IMR-90 (cell line): ENCODE results near the gene CAMTA1.

Source experiments
- CEBPB ChIP-seq: IDR thresholded peaks from 2 replicates; pipeline ENCODE4 v1.6.1; 2012; ENCODE audit warnings: low read depth, low read length, improper control_type of control experiment
- CTCF ChIP-seq: conservative IDR thresholded peaks from 2 replicates; pipeline ENCODE4 v1.5.1; 2012; ENCODE audit warnings: mild to moderate bottlenecking, low read depth, low read length, improper control_type of control experiment
- MAFK ChIP-seq: IDR thresholded peaks from 2 replicates; pipeline ENCODE4 v1.6.1; 2012; ENCODE audit warnings: low read depth, low read length, improper control_type of control experiment
- POLR2A ChIP-seq: IDR thresholded peaks from 2 replicates; pipeline ENCODE4 v1.6.1; 2012; ENCODE audit warnings: mild to moderate bottlenecking, low read depth, low read length
- RAD21 ChIP-seq: IDR thresholded peaks from 2 replicates; pipeline ENCODE4 v1.6.1; 2012; ENCODE audit warnings: low read length, improper control_type of control experiment
- RCOR1 ChIP-seq: IDR thresholded peaks from 2 replicates; pipeline ENCODE4 v1.6.1; 2012; ENCODE audit warnings: mild to moderate bottlenecking, low read length, improper control_type of control experiment; ENCODE audit not compliant: insufficient replicate concordance
- USF2 ChIP-seq: fragments of 150-350 bp; IDR thresholded peaks from 2 replicates; pipeline ENCODE4 v1.6.1; 2017; ENCODE audit warnings: mild to moderate bottlenecking, antibody characterized with exemption, low read length, low read depth

GRCh38 chr1:7567376-7567775 is 782.1 kb downstream of the CAMTA1 start:
- no peak for TF ChIP-seq CEBPB
- no peak for TF ChIP-seq POLR2A
- TF ChIP-seq CTCF: no peak
- TF ChIP-seq USF2: no peak
- no peak for TF ChIP-seq MAFK
- TF ChIP-seq RCOR1: no peak
- TF ChIP-seq RAD21: no peak
